Caco-2 (cell line): ENCODE data around the gene POLDIP2. TPM values are rescaled to one million over a fixed set of nuclear protein-coding genes. Genes with fewer than 3 reads are reported as not detected.

Experiments
- BruUV-seq: library from RNA; stranded (reverse); fragments of 400-500 nt; replicated peaks from 2 replicates; lab custom pipeline; 2021; lab: Mats Ljungman, UMichigan
- CTCF ChIA-PET: fragments of 300-600 bp; sonication (Branson Sonifier 250); formaldehyde crosslinking; loops from one replicate; lab custom pipeline; 2022; ENCODE audit warnings: antibody characterized with exemption; lab: Charles Lee
- POLR2A ChIA-PET: fragments of 300-600 bp; sonication (Branson Sonifier 250); formaldehyde crosslinking; loops from one replicate; lab custom pipeline; 2022; ENCODE audit warnings: antibody characterized with exemption; lab: Charles Lee
- DNase-seq, 2 experiments: peaks; one replicate each; pipeline versions ENCODE4 v3.0.0 to v3.0.0-alpha.2; 2020 to 2022
- H3K27me3 ChIP-seq: replicated peaks from 2 replicates; pipeline ENCODE4 v1.6.0; 2011; ENCODE audit warnings: low read length; ENCODE audit not compliant: control insufficient read depth, insufficient read depth
- H3K36me3 ChIP-seq: 2 replicates; pipeline ENCODE4 v1.5.1; 2011; ENCODE audit warnings: low read length; ENCODE audit not compliant: control insufficient read depth, insufficient read depth
- H3K4me1 ChIP-seq: fragments of 250-450 bp; sonication (Bioruptor Pico); 2 replicates; pipeline ENCODE4 v1.5.1; 2020; ENCODE audit warnings: mild to moderate bottlenecking
- H3K4me3 ChIP-seq: 2 replicates; pipeline ENCODE4 v1.5.1; 2011; ENCODE audit warnings: low read depth, mild to moderate bottlenecking, control low read depth, low read length
- H3K9me3 ChIP-seq: fragments of 250-450 bp; sonication (Bioruptor Pico); 2 replicates; pipeline ENCODE4 v1.5.1; 2020; ENCODE audit warnings: mild to moderate bottlenecking, moderate library complexity
- H3K27ac Mint-ChIP-seq: one replicate; pipeline ENCODE4 v1.8.0; 2022; ENCODE audit warnings: mixed read lengths; ENCODE audit not compliant: unreplicated experiment
- H3K27me3 Mint-ChIP-seq: one replicate; pipeline ENCODE4 v1.8.0; 2022; ENCODE audit warnings: mixed read lengths; ENCODE audit not compliant: insufficient read depth, unreplicated experiment
- H3K36me3 Mint-ChIP-seq: one replicate; pipeline ENCODE4 v1.8.0; 2022; ENCODE audit warnings: mild to moderate bottlenecking, mixed read lengths; ENCODE audit not compliant: insufficient read depth, unreplicated experiment
- H3K4me1 Mint-ChIP-seq: one replicate; pipeline ENCODE4 v1.8.0; 2022; ENCODE audit warnings: low read depth, mixed read lengths; ENCODE audit not compliant: unreplicated experiment
- H3K4me3 Mint-ChIP-seq: one replicate; pipeline ENCODE4 v1.8.0; 2022; ENCODE audit warnings: mild to moderate bottlenecking, moderate library complexity, mixed read lengths; ENCODE audit not compliant: unreplicated experiment
- H3K9me3 Mint-ChIP-seq: one replicate; pipeline ENCODE4 v1.8.0; 2022; ENCODE audit warnings: mixed read lengths; ENCODE audit not compliant: unreplicated experiment
- intact Hi-C: fragments of 100-400 bp; cut with micrococcal nuclease; formaldehyde crosslinking; loops from one replicate; pipeline ENCODE4 v1.10.0; 2022; ENCODE audit not compliant: unreplicated experiment
- total RNA-seq: library from RNA; stranded (reverse); gene quantifications from 2 replicates; pipeline ENCODE4 v1.2.3, GENCODE V29; 2022
- TF ChIP-seq, protein P1 (sequence below), 2 experiments: fragments of 200-600 bp in 1 of 2; IDR thresholded peaks; 1 replicate in 1 of 2; 2 replicates in 1 of 2; pipeline versions ENCODE4 v1.5.1 to v1.8.0; 2011 to 2022; ENCODE audit warnings: antibody characterized with exemption in 1 of 2, control low read depth in 1 of 2, inconsistent platforms in 1 of 2, low read depth in 1 of 2, low read length in 1 of 2, mild to moderate bottlenecking in 1 of 2, moderate library complexity in 1 of 2; ENCODE audit not compliant: insufficient read depth in 1 of 2, severe bottlenecking in 1 of 2, unreplicated experiment in 1 of 2

Gene POLDIP2
- total RNA-seq, 1 experiment from 2014 or later = 257 TPM

GRCh38 chr17:28364665-28365363, 7.5 kb upstream of the POLDIP2 start, which contains the start of gene SEBOX:
SEBOX (minus strand) TSS chr17:28365199; CDS start chr17:28365151, 48 bp downstream.
- Histone ChIP-seq H3K9me3 (no peaks in the 10 kb centered on the region), H3K4me1 (peaks cover 31% of the 10 kb centered on the region), H3K4me3 (no peak within 1 kb of the TSS), H3K36me3 (peaks cover 26% of the 10 kb centered on the region), H3K27me3 (no peaks in the 10 kb centered on the region)
- TF ChIP-seq, protein P1, sequence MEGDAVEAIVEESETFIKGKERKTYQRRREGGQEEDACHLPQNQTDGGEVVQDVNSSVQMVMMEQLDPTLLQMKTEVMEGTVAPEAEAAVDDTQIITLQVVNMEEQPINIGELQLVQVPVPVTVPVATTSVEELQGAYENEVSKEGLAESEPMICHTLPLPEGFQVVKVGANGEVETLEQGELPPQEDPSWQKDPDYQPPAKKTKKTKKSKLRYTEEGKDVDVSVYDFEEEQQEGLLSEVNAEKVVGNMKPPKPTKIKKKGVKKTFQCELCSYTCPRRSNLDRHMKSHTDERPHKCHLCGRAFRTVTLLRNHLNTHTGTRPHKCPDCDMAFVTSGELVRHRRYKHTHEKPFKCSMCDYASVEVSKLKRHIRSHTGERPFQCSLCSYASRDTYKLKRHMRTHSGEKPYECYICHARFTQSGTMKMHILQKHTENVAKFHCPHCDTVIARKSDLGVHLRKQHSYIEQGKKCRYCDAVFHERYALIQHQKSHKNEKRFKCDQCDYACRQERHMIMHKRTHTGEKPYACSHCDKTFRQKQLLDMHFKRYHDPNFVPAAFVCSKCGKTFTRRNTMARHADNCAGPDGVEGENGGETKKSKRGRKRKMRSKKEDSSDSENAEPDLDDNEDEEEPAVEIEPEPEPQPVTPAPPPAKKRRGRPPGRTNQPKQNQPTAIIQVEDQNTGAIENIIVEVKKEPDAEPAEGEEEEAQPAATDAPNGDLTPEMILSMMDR (IDR thresholded peaks at IDR 0.05; ENCODE audit: insufficient read depth in 1 of 2, low read depth in 1 of 2, low read length in 1 of 2, severe bottlenecking in 1 of 2, unreplicated experiment in 1 of 2) = no peak
- Mint-ChIP-seq H3K27ac (no peak within 1 kb of the TSS), H3K9me3 (no peaks in the 10 kb centered on the region), H3K27me3 (no peaks in the 10 kb centered on the region), H3K4me1 (peaks cover 27% of the 10 kb centered on the region), H3K36me3 (peaks cover 71% of the 10 kb centered on the region), H3K4me3 (no peak within 1 kb of the TSS)
- no TSS peak for BruUV-seq
- POLR2A ChIA-PET = interaction anchor here (0.7 to 2.9 kb wide), 2 partner anchors 18 to 29 kb away, joined by 3 to 10 read pairs; partner anchors contain the start of genes IFT20 and TNFAIP1
- no peak for DNase-seq
- CTCF ChIA-PET = no interaction called here
- intact Hi-C loops = loop anchor here (10.0 kb wide), 1 partner anchor 180 kb away; no protein-coding TSS in a partner anchor

DNA sequence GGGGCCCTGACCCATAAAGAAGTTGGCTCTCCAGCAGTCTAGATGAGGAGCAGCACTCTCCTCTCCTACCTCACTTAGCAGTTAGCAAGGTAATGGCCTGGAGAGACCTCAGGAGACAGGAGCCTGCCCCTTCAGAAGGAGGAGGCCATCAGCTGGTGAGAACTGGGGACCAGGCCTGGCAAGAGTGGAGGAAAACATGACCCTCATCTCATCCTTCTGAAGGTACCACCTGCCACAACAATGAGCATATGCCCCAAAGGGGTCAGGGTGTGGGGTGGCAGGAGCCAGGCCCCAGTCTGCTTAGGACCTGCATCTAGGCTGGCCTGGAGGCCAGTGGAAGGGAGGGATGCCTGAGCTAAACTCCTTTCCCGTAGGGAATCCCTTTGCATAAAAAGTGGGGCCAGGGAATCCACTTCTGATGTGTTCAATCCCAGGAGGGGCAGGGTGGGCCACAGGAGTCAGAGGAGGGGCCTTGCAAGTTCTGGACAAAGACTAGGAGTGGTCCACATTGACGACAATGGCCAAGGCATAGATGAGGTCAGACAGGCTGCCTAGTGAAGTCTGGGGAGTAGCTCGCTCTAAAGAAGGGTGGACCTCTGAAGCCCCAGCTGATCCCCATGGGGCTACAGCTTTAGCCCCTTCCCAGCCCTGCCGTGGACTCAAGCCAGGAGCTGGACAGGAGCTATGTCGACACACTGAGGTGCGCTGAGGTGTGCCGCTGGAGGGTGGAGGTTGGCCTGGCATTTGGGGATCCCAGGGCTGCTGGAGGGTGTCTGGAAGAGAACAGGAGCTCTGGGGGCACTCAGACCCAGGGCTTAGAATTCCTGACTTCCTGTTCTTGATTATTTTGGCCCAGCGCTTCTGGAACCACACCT, 6.7 kb upstream of the POLDIP2 start:
- TF ChIP-seq, protein P1 (IDR thresholded peaks at IDR 0.05; ENCODE audit: insufficient read depth in 1 of 2, low read depth in 1 of 2, low read length in 1 of 2, severe bottlenecking in 1 of 2, unreplicated experiment in 1 of 2) = no peak
- no TSS peak for BruUV-seq
- no peaks in the 10 kb centered on the region for H3K27me3 ChIP-seq
- H3K27me3 Mint-ChIP-seq = no peaks in the 10 kb centered on the region
- H3K36me3 Mint-ChIP-seq = peaks cover 69% of the 10 kb centered on the region
- no peak overlapping the region for H3K4me3 Mint-ChIP-seq
- intact Hi-C loops = loop anchor here (10.0 kb wide), 1 partner anchor 181 kb away; no protein-coding TSS in a partner anchor
- peaks cover 29% of the 10 kb centered on the region for H3K36me3 ChIP-seq
- H3K4me1 ChIP-seq = peaks cover 23% of the 10 kb centered on the region
- H3K9me3 Mint-ChIP-seq = no peaks in the 10 kb centered on the region
- DNase-seq = no peak
- no peak overlapping the region for H3K27ac Mint-ChIP-seq
- ChIA-PET CTCF (interaction anchor here (1.2 kb wide), 1 partner anchor 28 kb away, joined by 3 read pairs; the partner anchor contains the start of gene TNFAIP1), POLR2A (interaction anchor here (0.7 to 2.9 kb wide), 2 partner anchors 17 to 28 kb away, joined by 3 to 10 read pairs; partner anchors contain the start of genes IFT20 and TNFAIP1)
- H3K4me3 ChIP-seq = no peak overlapping the region
- peaks cover 19% of the 10 kb centered on the region for H3K4me1 Mint-ChIP-seq
- H3K9me3 ChIP-seq = no peaks in the 10 kb centered on the region

DNA sequence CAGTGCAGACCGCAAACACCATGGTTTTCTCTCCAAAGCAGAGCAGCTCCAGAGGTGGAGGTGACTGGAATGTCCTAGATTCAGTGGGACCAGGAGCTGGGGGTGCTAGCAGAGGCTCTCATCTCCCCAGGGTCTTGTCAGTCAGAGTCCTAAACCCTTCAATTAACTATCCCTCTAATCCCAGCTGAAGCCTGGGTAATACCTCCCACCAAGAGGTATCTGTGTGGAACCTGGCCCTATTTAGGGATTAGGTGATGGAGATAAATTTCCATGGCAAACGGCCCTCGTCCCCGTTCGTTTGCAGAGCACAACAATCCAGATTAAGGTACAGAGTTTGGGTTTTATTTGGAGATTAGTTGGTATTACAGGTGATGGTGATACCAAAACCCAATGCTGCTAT, 5.9 kb upstream of the POLDIP2 start:
- intact Hi-C loops = loop anchor here (10.0 kb wide), 1 partner anchor 182 kb away; no protein-coding TSS in a partner anchor
- peaks cover 26% of the 10 kb centered on the region for H3K36me3 ChIP-seq
- TF ChIP-seq, protein P1 (IDR thresholded peaks at IDR 0.05; ENCODE audit: insufficient read depth in 1 of 2, low read depth in 1 of 2, low read length in 1 of 2, severe bottlenecking in 1 of 2, unreplicated experiment in 1 of 2) = no peak
- H3K27me3 Mint-ChIP-seq = no peaks in the 10 kb centered on the region
- no peaks in the 10 kb centered on the region for H3K27me3 ChIP-seq
- no peak for DNase-seq
- H3K4me3 Mint-ChIP-seq = no peak overlapping the region
- POLR2A ChIA-PET = interaction anchor here (2.9 kb wide), 1 partner anchor 27 kb away, joined by 10 read pairs; the partner anchor contains the start of genes IFT20 and TNFAIP1
- BruUV-seq = no TSS peak
- no peaks in the 10 kb centered on the region for H3K9me3 ChIP-seq
- peaks cover 72% of the 10 kb centered on the region for H3K36me3 Mint-ChIP-seq
- no peaks in the 10 kb centered on the region for H3K9me3 Mint-ChIP-seq
- H3K4me1 ChIP-seq = peaks cover 19% of the 10 kb centered on the region
- H3K4me3 ChIP-seq = no peak overlapping the region
- H3K4me1 Mint-ChIP-seq = peaks cover 17% of the 10 kb centered on the region
- H3K27ac Mint-ChIP-seq = no peak overlapping the region
- CTCF ChIA-PET = interaction anchor here (1.2 kb wide), 1 partner anchor 27 kb away, joined by 3 read pairs; the partner anchor contains the start of gene TNFAIP1
